ENCODE data around the gene KLHDC3.

KLHDC3 gene

DNA sequence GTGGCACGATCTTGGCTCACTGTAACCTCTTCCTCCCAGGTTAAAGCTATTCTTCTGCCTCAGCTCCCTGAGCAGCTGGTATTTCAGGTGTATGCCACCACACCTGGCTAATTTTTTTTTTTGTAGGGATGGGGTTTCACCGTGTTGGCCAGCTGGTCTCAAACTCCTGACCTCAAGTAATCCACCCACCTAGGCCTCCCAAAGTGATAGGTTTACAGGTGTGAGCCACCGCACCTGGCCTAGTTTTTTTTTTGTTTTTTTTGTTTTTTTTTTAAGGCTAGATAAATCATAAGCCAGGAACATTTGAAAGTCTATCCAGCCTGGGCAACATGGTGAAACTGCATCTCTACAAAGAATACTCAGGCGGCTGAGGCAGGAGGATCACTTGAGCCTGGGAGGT, 18.3 kb downstream of the KLHDC3 start:
- no peaks in the 10 kb centered on the region for H3K9me3 ChIP-seq (ENCODE audit: control insufficient read depth, low read length)
- no peaks in the 10 kb centered on the region for H3K79me2 ChIP-seq
- H3K4me3 ChIP-seq (ENCODE audit: low read depth, low read length) = no peak overlapping the region
- H2AFZ ChIP-seq = no peak overlapping the region
- H3K9ac ChIP-seq = no peak overlapping the region
- TF ChIP-seq, protein P1, sequence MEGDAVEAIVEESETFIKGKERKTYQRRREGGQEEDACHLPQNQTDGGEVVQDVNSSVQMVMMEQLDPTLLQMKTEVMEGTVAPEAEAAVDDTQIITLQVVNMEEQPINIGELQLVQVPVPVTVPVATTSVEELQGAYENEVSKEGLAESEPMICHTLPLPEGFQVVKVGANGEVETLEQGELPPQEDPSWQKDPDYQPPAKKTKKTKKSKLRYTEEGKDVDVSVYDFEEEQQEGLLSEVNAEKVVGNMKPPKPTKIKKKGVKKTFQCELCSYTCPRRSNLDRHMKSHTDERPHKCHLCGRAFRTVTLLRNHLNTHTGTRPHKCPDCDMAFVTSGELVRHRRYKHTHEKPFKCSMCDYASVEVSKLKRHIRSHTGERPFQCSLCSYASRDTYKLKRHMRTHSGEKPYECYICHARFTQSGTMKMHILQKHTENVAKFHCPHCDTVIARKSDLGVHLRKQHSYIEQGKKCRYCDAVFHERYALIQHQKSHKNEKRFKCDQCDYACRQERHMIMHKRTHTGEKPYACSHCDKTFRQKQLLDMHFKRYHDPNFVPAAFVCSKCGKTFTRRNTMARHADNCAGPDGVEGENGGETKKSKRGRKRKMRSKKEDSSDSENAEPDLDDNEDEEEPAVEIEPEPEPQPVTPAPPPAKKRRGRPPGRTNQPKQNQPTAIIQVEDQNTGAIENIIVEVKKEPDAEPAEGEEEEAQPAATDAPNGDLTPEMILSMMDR (IDR thresholded peaks at IDR 0.05) = no peak
- no peaks in the 10 kb centered on the region for H3K4me1 ChIP-seq
- H3K36me3 ChIP-seq (ENCODE audit: control insufficient read depth, insufficient read depth, low read length) = no peaks in the 10 kb centered on the region
- no peaks in the 10 kb centered on the region for H3K27me3 ChIP-seq (ENCODE audit: control insufficient read depth, insufficient read depth, low read length)
- H3K27ac ChIP-seq = no peak overlapping the region
- no peak overlapping the region for H3K4me2 ChIP-seq (ENCODE audit: low read length)

DNA sequence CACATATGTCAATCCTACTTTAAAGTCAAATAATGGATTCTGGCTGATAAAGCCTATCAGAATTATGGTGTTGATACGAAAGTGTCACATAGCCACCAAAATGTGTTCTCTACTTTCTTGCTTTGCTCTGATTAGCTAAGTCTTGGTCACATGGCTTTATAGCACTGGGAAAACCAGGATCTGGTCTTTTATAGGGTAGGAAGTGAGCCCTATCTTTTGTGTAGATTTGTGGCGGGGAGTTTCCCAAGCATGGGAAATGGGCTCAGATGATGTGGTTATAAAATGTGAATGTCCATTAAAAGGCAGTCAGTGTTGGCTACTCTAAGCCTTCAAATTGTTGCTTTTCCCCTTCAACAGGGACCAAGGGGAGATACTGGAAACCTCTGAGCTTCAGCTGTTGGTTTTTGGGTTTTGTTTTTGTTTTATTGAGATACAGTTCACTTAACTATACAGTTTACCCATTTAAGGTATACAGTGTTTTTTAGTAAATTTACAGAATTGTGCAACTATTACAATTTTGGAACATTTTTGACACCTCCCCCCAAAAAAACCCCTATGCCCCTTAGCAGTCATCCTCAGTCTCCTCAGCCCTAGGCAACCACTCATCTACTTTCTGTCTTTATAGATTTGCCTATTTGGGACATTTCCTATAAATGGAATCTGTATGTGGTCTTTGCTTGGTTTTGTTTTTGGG, 19.6 kb downstream of the KLHDC3 start:
- Histone ChIP-seq H3K4me1 (no peaks in the 10 kb centered on the region), H2AFZ (no peak overlapping the region), H3K4me2 (ENCODE audit: low read length) (no peak overlapping the region), H3K4me3 (ENCODE audit: low read depth, low read length) (no peak overlapping the region), H3K36me3 (ENCODE audit: control insufficient read depth, insufficient read depth, low read length) (no peaks in the 10 kb centered on the region), H3K9me3 (ENCODE audit: control insufficient read depth, low read length) (no peaks in the 10 kb centered on the region), H3K27ac (no peak overlapping the region), H3K9ac (no peak overlapping the region), H3K79me2 (no peaks in the 10 kb centered on the region), H3K27me3 (ENCODE audit: control insufficient read depth, insufficient read depth, low read length) (no peaks in the 10 kb centered on the region)
- TF ChIP-seq, protein P1 (IDR thresholded peaks at IDR 0.05) = no peak

DNA sequence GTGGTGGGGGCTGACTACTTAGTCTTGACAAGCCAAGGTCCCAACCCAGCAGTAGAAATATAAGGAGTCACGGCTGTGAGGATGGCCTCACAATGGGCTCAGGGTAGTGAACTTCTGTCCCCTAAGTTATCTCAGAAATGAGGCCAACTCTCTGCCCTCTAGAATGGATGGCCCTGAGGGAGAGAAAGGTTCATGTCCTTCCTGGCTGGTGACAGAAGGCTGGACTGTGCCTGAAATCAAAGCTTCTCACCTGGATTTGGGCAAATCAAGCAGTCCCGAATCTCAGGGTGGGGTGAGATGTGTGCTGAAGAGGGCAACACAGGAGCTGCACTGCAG, 20.1 kb downstream of the KLHDC3 start:
- no peaks in the 10 kb centered on the region for H3K36me3 ChIP-seq (ENCODE audit: control insufficient read depth, insufficient read depth, low read length)
- H3K79me2 ChIP-seq = no peaks in the 10 kb centered on the region
- H3K9ac ChIP-seq = no peak overlapping the region
- H2AFZ ChIP-seq = no peak overlapping the region
- TF ChIP-seq, protein P1 (IDR thresholded peaks at IDR 0.05) = no peak
- no peak overlapping the region for H3K27ac ChIP-seq
- no peak overlapping the region for H3K4me3 ChIP-seq (ENCODE audit: low read depth, low read length)
- H3K4me2 ChIP-seq (ENCODE audit: low read length) = no peak overlapping the region
- H3K9me3 ChIP-seq (ENCODE audit: control insufficient read depth, low read length) = no peaks in the 10 kb centered on the region
- no peaks in the 10 kb centered on the region for H3K27me3 ChIP-seq (ENCODE audit: control insufficient read depth, insufficient read depth, low read length)
- no peaks in the 10 kb centered on the region for H3K4me1 ChIP-seq

DNA sequence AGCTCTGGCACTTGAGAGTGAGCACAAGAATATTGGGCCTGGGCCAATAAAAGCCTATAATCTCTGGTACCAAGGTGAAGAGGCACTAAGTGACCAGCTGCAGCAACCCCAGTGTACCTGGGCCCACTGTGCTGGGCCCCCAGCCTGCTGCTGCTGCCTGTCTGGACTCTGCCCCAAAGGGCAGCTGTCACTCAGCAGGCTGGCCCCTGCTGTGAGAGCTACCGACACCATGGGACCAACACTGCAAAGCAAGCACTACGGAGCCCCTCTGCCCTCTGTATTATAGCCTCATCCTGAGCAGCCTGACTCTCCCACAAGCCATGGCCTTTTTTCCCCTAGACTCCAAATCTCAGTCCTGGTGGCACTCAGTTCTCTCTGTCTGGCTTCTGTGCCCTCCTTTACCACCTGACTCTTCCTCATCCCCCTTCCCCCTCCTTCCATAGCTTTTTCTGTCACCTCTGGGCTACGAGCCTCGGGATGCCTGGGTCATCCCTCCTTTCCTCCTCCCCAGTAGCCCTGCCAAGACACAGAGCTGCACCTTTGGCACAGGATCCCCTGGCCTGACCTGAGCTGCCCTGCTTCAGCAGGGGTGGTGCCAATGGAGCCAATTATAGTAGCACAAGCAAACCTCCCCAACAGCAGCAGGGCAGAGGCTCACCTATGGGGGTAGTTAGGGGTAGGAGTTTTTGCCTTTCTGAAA, 21.6 kb downstream of the KLHDC3 start:
- Histone ChIP-seq H3K4me3 (ENCODE audit: low read depth, low read length) (no peak overlapping the region), H3K9ac (no peak overlapping the region), H3K79me2 (no peaks in the 10 kb centered on the region), H3K4me2 (ENCODE audit: low read length) (no peak overlapping the region), H3K27ac (no peak overlapping the region), H3K27me3 (ENCODE audit: control insufficient read depth, insufficient read depth, low read length) (no peaks in the 10 kb centered on the region), H3K4me1 (no peaks in the 10 kb centered on the region), H2AFZ (no peak overlapping the region), H3K9me3 (ENCODE audit: control insufficient read depth, low read length) (no peaks in the 10 kb centered on the region), H3K36me3 (ENCODE audit: control insufficient read depth, insufficient read depth, low read length) (no peaks in the 10 kb centered on the region)
- TF ChIP-seq, protein P1 (IDR thresholded peaks at IDR 0.05) = no peak

DNA sequence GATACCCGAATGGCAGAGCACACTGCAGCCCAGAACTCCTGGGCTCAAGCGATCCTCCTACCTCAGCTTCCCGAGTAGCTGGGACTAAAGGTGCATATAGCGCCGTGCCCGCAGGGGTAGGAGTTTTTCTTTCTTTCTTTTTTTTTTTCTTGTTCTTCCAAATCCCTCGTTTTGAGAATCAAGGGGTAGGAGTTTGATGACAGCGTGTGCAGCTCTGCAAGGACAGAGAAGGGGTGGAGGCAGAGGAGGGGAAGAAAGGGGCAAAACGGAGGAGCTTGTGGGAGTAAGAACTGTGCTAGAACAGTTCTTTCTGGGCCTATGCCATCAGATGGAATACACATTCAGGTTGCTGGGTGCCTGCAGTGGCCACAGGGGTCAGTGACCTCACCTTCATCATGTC, 22.7 kb downstream of the KLHDC3 start:
- TF ChIP-seq, protein P1 (IDR thresholded peaks at IDR 0.05) = no peak
- no peaks in the 10 kb centered on the region for H3K36me3 ChIP-seq (ENCODE audit: control insufficient read depth, insufficient read depth, low read length)
- H3K4me2 ChIP-seq (ENCODE audit: low read length) = no peak overlapping the region
- no peak overlapping the region for H3K27ac ChIP-seq
- H3K79me2 ChIP-seq = no peaks in the 10 kb centered on the region
- H2AFZ ChIP-seq = no peak overlapping the region
- no peak overlapping the region for H3K9ac ChIP-seq
- no peaks in the 10 kb centered on the region for H3K27me3 ChIP-seq (ENCODE audit: control insufficient read depth, insufficient read depth, low read length)
- no peaks in the 10 kb centered on the region for H3K4me1 ChIP-seq
- no peak overlapping the region for H3K4me3 ChIP-seq (ENCODE audit: low read depth, low read length)
- H3K9me3 ChIP-seq (ENCODE audit: control insufficient read depth, low read length) = no peaks in the 10 kb centered on the region

Measured in parathyroid adenoma (tissue), 2 donors.